H9 (cell line): ENCODE measurements around the gene GFOD2. TPM values are rescaled to one million over a fixed set of nuclear protein-coding genes. Genes with fewer than 3 reads are reported as not detected.

Source experiments
- DNase-seq: peaks from one replicate; pipeline ENCODE4 v3.0.0-alpha.2; 2017
- H2AFZ ChIP-seq: one replicate; pipeline ENCODE4 v1.6.1; 2013; ENCODE audit warnings: mild to moderate bottlenecking, low read length, control low read depth, moderate library complexity
- H2AK5ac ChIP-seq: 2 replicates; pipeline ENCODE4 v1.6.1; 2013; ENCODE audit warnings: low read length, control low read depth, mixed read lengths; ENCODE audit not compliant: insufficient read length
- H2BK120ac ChIP-seq: one replicate; pipeline ENCODE4 v1.6.1; 2013; ENCODE audit warnings: low read depth, mild to moderate bottlenecking, low read length, control low read depth, inconsistent platforms; ENCODE audit not compliant: poor library complexity, severe bottlenecking
- H2BK12ac ChIP-seq: 2 replicates; pipeline ENCODE4 v1.6.1; 2013; ENCODE audit warnings: low read length, control low read depth, mixed read lengths, low read depth; ENCODE audit not compliant: insufficient read length
- H2BK15ac ChIP-seq: 2 replicates; pipeline ENCODE4 v1.6.1; 2013; ENCODE audit warnings: low read depth, low read length, control low read depth
- H2BK20ac ChIP-seq: one replicate; pipeline ENCODE4 v1.6.1; 2013; ENCODE audit warnings: low read depth, mild to moderate bottlenecking, low read length, control low read depth, inconsistent platforms; ENCODE audit not compliant: poor library complexity, severe bottlenecking
- H2BK5ac ChIP-seq: 2 replicates; pipeline ENCODE4 v1.6.1; 2013; ENCODE audit warnings: low read length, control low read depth, mixed read lengths; ENCODE audit not compliant: insufficient read length
- H3K14ac ChIP-seq: 2 replicates; pipeline ENCODE4 v1.6.1; 2013; ENCODE audit warnings: low read length, control low read depth; ENCODE audit not compliant: insufficient read depth
- H3K18ac ChIP-seq: 2 replicates; pipeline ENCODE4 v1.6.1; 2013; ENCODE audit warnings: low read depth, mild to moderate bottlenecking, mixed read lengths, low read length, control low read depth; ENCODE audit not compliant: insufficient read length
- H3K23ac ChIP-seq: 2 replicates; pipeline ENCODE4 v1.6.1; 2013; ENCODE audit warnings: low read length, control low read depth, mixed read lengths, low read depth; ENCODE audit not compliant: insufficient read length
- H3K23me2 ChIP-seq: 2 replicates; pipeline ENCODE4 v1.6.1; 2013; ENCODE audit warnings: low read depth, mild to moderate bottlenecking, mixed read lengths, low read length, control low read depth; ENCODE audit not compliant: insufficient read length, poor library complexity, severe bottlenecking
- H3K27ac ChIP-seq: 2 replicates; pipeline ENCODE4 v1.5.1; 2013; ENCODE audit warnings: low read length, control low read depth, mixed read lengths, low read depth; ENCODE audit not compliant: insufficient read length
- H3K27me3 ChIP-seq: 2 replicates; pipeline ENCODE4 v1.6.1; 2013; ENCODE audit warnings: low read length, control low read depth, inconsistent platforms; ENCODE audit not compliant: insufficient read depth
- H3K4ac ChIP-seq: 2 replicates; pipeline ENCODE4 v1.6.1; 2013; ENCODE audit warnings: low read depth, mild to moderate bottlenecking, control low read depth, inconsistent platforms, low read length, moderate library complexity
- H3K4me1 ChIP-seq: 2 replicates; pipeline ENCODE4 v1.6.1; 2013; ENCODE audit warnings: low read length, control low read depth, inconsistent platforms; ENCODE audit not compliant: insufficient read depth
- H3K4me2 ChIP-seq: 2 replicates; pipeline ENCODE4 v1.6.1; 2013; ENCODE audit warnings: low read length, control low read depth, mixed read lengths; ENCODE audit not compliant: insufficient read length, insufficient read depth
- H3K56ac ChIP-seq: 2 replicates; pipeline ENCODE4 v1.6.1; 2013; ENCODE audit warnings: low read depth, mild to moderate bottlenecking, mixed read lengths, low read length, control low read depth; ENCODE audit not compliant: insufficient read length
- H3K79me1 ChIP-seq: 2 replicates; pipeline ENCODE4 v1.6.1; 2013; ENCODE audit warnings: low read depth, mild to moderate bottlenecking, moderate library complexity, low read length, control low read depth, inconsistent platforms; ENCODE audit not compliant: insufficient read depth, poor library complexity, severe bottlenecking
- H3K79me2 ChIP-seq: 2 replicates; pipeline ENCODE4 v1.6.1; 2013; ENCODE audit warnings: low read length, control low read depth, inconsistent platforms; ENCODE audit not compliant: insufficient read depth
- H3K9ac ChIP-seq: 2 replicates; pipeline ENCODE4 v1.6.1; 2013; ENCODE audit warnings: low read length, control low read depth, mixed read lengths; ENCODE audit not compliant: insufficient read length; ENCODE audit errors: extremely low read depth
- H3K9me3 ChIP-seq: one replicate; pipeline ENCODE4 v1.6.1; 2013; ENCODE audit warnings: low read depth, low read length, inconsistent platforms; ENCODE audit not compliant: control insufficient read depth
- H3T11ph ChIP-seq: one replicate; pipeline ENCODE4 v1.6.1; 2013; ENCODE audit warnings: mild to moderate bottlenecking, low read length, control low read depth, inconsistent platforms
- H4K20me1 ChIP-seq: one replicate; pipeline ENCODE4 v1.6.1; 2013; ENCODE audit not compliant: control insufficient read depth, insufficient read length, insufficient read depth
- H4K5ac ChIP-seq: 2 replicates; pipeline ENCODE4 v1.6.1; 2013; ENCODE audit warnings: low read depth, mild to moderate bottlenecking, mixed read lengths, low read length, control low read depth; ENCODE audit not compliant: insufficient read length
- H4K8ac ChIP-seq: replicated peaks from 2 replicates; pipeline ENCODE4 v1.6.1; 2013; ENCODE audit warnings: low read length, control low read depth, mixed read lengths, low read depth; ENCODE audit not compliant: insufficient read length
- H4K91ac ChIP-seq: 2 replicates; pipeline ENCODE4 v1.6.1; 2013; ENCODE audit warnings: low read depth, mild to moderate bottlenecking, moderate library complexity, mixed read lengths, low read length, control low read depth; ENCODE audit not compliant: insufficient read length
- H3K27ac Mint-ChIP-seq, 3 experiments: 2 replicates in 2 of 3; 3 replicates in 1 of 3; pipeline ENCODE4 v1.8.0; 2020 to 2021; ENCODE audit warnings: mixed read lengths in 3 of 3, mild to moderate bottlenecking in 1 of 3, moderate library complexity in 1 of 3
- H3K27me3 Mint-ChIP-seq: 2 replicates; pipeline ENCODE4 v1.8.0; 2021; ENCODE audit warnings: low read depth, mild to moderate bottlenecking, moderate library complexity, mixed read lengths
- H3K36me3 Mint-ChIP-seq, 3 experiments: 2 replicates in 2 of 3; 3 replicates in 1 of 3; pipeline ENCODE4 v1.8.0; 2020 to 2021; ENCODE audit warnings: low read depth in 3 of 3, mixed read lengths in 3 of 3; ENCODE audit not compliant: insufficient read depth in 1 of 3
- H3K4me1 Mint-ChIP-seq, 2 experiments: 2 replicates each; pipeline ENCODE4 v1.8.0; 2020; ENCODE audit warnings: mixed read lengths in 2 of 2
- H3K4me3 Mint-ChIP-seq, 2 experiments: 2 replicates in 1 of 2; 3 replicates in 1 of 2; pipeline ENCODE4 v1.8.0; 2020 to 2021; ENCODE audit warnings: mild to moderate bottlenecking in 2 of 2, mixed read lengths in 2 of 2, moderate library complexity in 1 of 2
- H3K9me3 Mint-ChIP-seq, 2 experiments: 2 replicates in 1 of 2; 3 replicates in 1 of 2; pipeline ENCODE4 v1.8.0; 2020; ENCODE audit warnings: mild to moderate bottlenecking in 2 of 2, mixed read lengths in 2 of 2, moderate library complexity in 1 of 2
- WGBS: extraction: QIAGEN DNeasy Blood & Tissue Kit; methylation state at CpG from one replicate; pipeline ENCODE4 v1.1.7; 2013; ENCODE audit warnings: missing lambda C conversion rate, low lambda C conversion rate, mixed read lengths; ENCODE audit not compliant: insufficient read length; ENCODE audit errors: extremely low coverage; 5-methylcytosine and 5-hydroxymethylcytosine counted together
- total RNA-seq: library from RNA; stranded (reverse); gene quantifications from 2 replicates; pipeline ENCODE4 v1.2.1, GENCODE V29; 2021
- TF ChIP-seq, protein P1 (sequence below): fragments of 200-600 bp; sonication (generic); conservative IDR thresholded peaks from 3 replicates; pipeline ENCODE4 v1.8.0; 2021; ENCODE audit warnings: antibody characterized with exemption, mild to moderate bottlenecking

Gene GFOD2
- total RNA-seq, 1 experiment from 2014 or later: 21.8 TPM

DNA sequence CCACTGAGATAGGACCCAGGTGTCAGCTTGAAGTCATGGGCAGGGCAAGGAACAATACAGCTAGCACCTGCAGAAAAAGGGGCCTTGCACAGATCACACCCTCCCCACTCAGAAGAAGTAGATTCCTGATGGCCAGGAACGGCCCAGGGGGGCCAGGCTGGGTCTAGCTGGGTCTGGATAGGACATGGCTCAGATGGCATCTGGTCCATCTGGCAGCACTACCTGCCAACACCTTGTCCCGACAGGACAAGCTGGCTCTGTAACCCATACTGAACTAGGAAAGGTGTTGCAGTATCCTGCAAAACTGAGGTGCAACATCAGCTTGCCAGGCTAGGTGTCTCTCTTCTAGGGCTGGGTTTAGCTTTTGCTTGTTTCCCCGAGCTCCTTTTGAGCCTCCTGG is 38.9 kb upstream of the GFOD2 start:
- H3K4me2 ChIP-seq: no peak overlapping the region
- H3K9me3 Mint-ChIP-seq: no peaks in the 10 kb centered on the region
- H2BK12ac ChIP-seq: no peak overlapping the region
- whole genome bisulfite sequencing: no CpG with 5 or more reads among the region's 3 CpGs
- no peak overlapping the region for H2AFZ ChIP-seq
- no peaks in the 10 kb centered on the region for H3K23me2 ChIP-seq
- H3K27me3 Mint-ChIP-seq: no peaks in the 10 kb centered on the region
- no peaks in the 10 kb centered on the region for H3K79me1 ChIP-seq
- no peak overlapping the region for H3K4ac ChIP-seq
- H3T11ph ChIP-seq: no peak overlapping the region
- no peak for DNase-seq
- H2BK120ac ChIP-seq: no peak overlapping the region
- no peak overlapping the region for H4K91ac ChIP-seq
- H3K23ac ChIP-seq: no peak overlapping the region
- H3K4me3 Mint-ChIP-seq: no peak overlapping the region
- H3K36me3 Mint-ChIP-seq: peaks cover 0 to 9% (median 0%) of the 10 kb centered on the region in 3 experiments; a peak in 5 of 7 replicates
- H3K27ac ChIP-seq: no peak overlapping the region
- no peak overlapping the region for H3K14ac ChIP-seq
- no peak overlapping the region for H2BK5ac ChIP-seq
- H2BK15ac ChIP-seq: no peak overlapping the region
- H3K18ac ChIP-seq: no peak overlapping the region
- no peaks in the 10 kb centered on the region for H3K27me3 ChIP-seq
- H3K4me1 ChIP-seq: no peaks in the 10 kb centered on the region
- H3K79me2 ChIP-seq: no peaks in the 10 kb centered on the region
- H2AK5ac ChIP-seq: no peak overlapping the region
- H3K27ac Mint-ChIP-seq: no peak overlapping the region
- TF ChIP-seq, protein P1, sequence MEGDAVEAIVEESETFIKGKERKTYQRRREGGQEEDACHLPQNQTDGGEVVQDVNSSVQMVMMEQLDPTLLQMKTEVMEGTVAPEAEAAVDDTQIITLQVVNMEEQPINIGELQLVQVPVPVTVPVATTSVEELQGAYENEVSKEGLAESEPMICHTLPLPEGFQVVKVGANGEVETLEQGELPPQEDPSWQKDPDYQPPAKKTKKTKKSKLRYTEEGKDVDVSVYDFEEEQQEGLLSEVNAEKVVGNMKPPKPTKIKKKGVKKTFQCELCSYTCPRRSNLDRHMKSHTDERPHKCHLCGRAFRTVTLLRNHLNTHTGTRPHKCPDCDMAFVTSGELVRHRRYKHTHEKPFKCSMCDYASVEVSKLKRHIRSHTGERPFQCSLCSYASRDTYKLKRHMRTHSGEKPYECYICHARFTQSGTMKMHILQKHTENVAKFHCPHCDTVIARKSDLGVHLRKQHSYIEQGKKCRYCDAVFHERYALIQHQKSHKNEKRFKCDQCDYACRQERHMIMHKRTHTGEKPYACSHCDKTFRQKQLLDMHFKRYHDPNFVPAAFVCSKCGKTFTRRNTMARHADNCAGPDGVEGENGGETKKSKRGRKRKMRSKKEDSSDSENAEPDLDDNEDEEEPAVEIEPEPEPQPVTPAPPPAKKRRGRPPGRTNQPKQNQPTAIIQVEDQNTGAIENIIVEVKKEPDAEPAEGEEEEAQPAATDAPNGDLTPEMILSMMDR: no peak
- H3K56ac ChIP-seq: no peak overlapping the region
- no peak overlapping the region for H4K8ac ChIP-seq
- no peaks in the 10 kb centered on the region for H3K9me3 ChIP-seq
- H4K20me1 ChIP-seq: no peaks in the 10 kb centered on the region
- H4K5ac ChIP-seq: no peak overlapping the region
- H2BK20ac ChIP-seq: no peak overlapping the region
- H3K4me1 Mint-ChIP-seq: peaks cover 0 to 3% of the 10 kb centered on the region in 2 experiments; a peak in 1 of 4 replicates
- H3K9ac ChIP-seq: no peak overlapping the region
